Stimulated activated effector memory CD8-positive, alpha-beta T cell treated with anti-CD3 and anti-CD28 coated beads, Interleukin-12 subunit alpha, Interleukin-12 subunit beta, amount 100 ng/mL, for 72 hours (primary cell): ENCODE measurements around the gene WDR45B.

Experiments used
- ATAC-seq: fragments of 150-1000 bp; cut with Tn5 transposase; 2 replicates; pipeline ENCODE4 v1.10.0; 2021
- DNase-seq, 2 donors: peaks; one replicate each; pipeline ENCODE4 v3.0.0; 2021 to 2022; ENCODE audit warnings: low spot score in 2 of 2
- H3K27ac Mint-ChIP-seq: one replicate; pipeline ENCODE4 v1.8.0; 2022; ENCODE audit warnings: mild to moderate bottlenecking, mixed read lengths
- H3K36me3 Mint-ChIP-seq: one replicate; pipeline ENCODE4 v1.8.0; 2022; ENCODE audit warnings: mild to moderate bottlenecking, mixed read lengths
- H3K4me1 Mint-ChIP-seq: one replicate; pipeline ENCODE4 v1.8.0; 2022; ENCODE audit warnings: mixed read lengths
- H3K4me3 Mint-ChIP-seq: one replicate; pipeline ENCODE4 v1.8.0; 2022; ENCODE audit warnings: mild to moderate bottlenecking, mixed read lengths
- H3K9me3 Mint-ChIP-seq: one replicate; pipeline ENCODE4 v1.8.0; 2022; ENCODE audit warnings: mixed read lengths

The WDR45B gene

DNA sequence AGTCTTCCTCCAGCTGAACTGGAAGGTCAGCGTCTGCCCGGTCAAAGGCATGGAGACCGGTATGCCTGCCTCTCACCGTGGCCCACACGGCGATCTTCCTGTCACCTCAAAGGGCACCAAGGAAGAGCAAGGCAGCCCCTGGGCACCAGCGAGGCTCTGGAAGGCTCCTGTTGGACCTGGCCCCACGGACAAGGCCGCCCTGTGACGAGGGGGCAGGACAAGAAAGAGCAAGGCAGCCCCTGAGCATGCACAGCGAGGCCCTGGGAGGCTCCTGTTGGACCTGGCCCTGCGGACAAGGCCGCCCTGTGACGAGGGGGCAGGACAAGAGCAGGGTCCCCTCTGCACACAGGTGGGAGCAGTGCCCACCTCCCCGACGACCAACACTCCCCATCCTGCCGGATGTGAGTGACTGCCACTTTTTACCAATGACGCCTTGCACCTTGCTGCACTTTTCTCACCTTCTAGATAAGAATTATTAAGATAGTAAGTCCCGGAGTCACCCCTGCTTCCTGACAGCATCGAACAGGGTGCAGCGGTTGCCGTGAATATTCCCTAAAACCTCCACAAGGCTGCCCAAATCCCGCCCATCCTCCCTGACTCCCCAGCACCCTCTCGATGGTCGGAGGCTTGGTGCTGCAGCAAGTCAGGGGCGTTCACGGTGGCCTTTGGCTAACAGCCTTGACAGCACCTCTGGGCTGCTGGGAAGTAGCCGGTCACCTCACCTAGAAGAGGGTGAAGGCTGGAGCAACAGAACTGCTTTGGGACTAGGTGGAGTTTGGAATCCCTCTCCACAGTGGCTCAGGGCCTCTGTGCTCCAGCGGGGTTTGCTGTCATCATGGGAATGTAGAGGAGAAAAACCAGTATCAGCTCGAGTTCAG is 5.6 kb upstream of the WDR45B start:
- no peak overlapping the region for H3K27ac Mint-ChIP-seq
- ATAC-seq = no peak
- H3K4me1 Mint-ChIP-seq = peaks cover 15% of the 10 kb centered on the region
- H3K9me3 Mint-ChIP-seq = no peaks in the 10 kb centered on the region
- peaks cover 8% of the 10 kb centered on the region for H3K36me3 Mint-ChIP-seq
- no peak overlapping the region for H3K4me3 Mint-ChIP-seq
- no peak for DNase-seq

GRCh38 chr17:82650723-82651122 is 2.5 kb upstream of the WDR45B start:
- no peak overlapping the region for H3K4me3 Mint-ChIP-seq
- no peak for ATAC-seq
- H3K36me3 Mint-ChIP-seq = peaks cover 26% of the 10 kb centered on the region
- no peak for DNase-seq
- H3K27ac Mint-ChIP-seq = no peak overlapping the region
- no peaks in the 10 kb centered on the region for H3K9me3 Mint-ChIP-seq
- H3K4me1 Mint-ChIP-seq = peaks cover 20% of the 10 kb centered on the region

GRCh38 chr17:82649501-82650261 is 1.4 kb upstream of the WDR45B start:
- peaks cover 28% of the 10 kb centered on the region for H3K4me1 Mint-ChIP-seq
- H3K9me3 Mint-ChIP-seq = no peaks in the 10 kb centered on the region
- ATAC-seq (no peak), DNase-seq (no peak)
- H3K27ac Mint-ChIP-seq = peak overlapping the region; percentile 83
- H3K36me3 Mint-ChIP-seq = peaks cover 37% of the 10 kb centered on the region
- H3K4me3 Mint-ChIP-seq = peak overlapping the region; percentile 84

GRCh38 chr17:82648742-82649331 is 593 bp upstream of the WDR45B start:
- Mint-ChIP-seq H3K36me3 (peaks cover 45% of the 10 kb centered on the region), H3K4me3 (peak overlapping the region; percentile 84), H3K9me3 (no peaks in the 10 kb centered on the region), H3K27ac (no peak overlapping the region), H3K4me1 (peaks cover 36% of the 10 kb centered on the region)
- ATAC-seq (no peak), DNase-seq (peak; percentile 28 to 78)

DNA sequence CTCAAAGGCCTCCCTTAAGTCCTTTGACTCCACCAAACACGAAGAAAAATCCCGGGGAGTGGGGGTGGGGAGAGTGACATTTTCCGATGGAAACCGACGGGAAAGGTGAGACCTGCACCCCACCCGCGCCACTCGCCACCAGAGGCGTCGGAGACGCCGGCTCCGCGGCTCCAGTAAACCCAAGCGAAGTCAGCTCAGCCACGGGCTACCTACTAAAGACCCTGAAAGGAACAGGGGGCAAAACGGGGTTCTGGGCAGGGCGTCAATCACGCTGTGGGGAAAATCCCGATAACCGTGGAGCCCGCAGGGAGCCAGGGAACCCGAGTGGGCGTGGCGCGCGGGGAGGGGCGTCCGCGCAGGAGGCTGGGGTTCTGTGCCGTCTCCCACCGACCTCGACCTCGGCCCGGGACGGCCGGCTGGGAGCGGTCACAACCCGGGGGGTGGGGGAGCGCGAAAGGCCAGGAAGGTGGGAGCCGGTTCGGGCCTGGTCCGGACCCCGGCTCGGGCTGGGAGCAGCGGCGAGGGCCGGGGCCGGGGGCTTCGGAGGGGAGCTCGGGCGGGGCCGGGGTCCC is 565 bp downstream of the WDR45B start:
- DNase-seq (peak; percentile 44 to 75), ATAC-seq (peak; percentile 35)
- Mint-ChIP-seq H3K9me3 (no peaks in the 10 kb centered on the region), H3K4me1 (peaks cover 37% of the 10 kb centered on the region), H3K4me3 (peak overlapping the region; percentile 84), H3K27ac (peak overlapping the region; percentile 85), H3K36me3 (peaks cover 57% of the 10 kb centered on the region)

DNA sequence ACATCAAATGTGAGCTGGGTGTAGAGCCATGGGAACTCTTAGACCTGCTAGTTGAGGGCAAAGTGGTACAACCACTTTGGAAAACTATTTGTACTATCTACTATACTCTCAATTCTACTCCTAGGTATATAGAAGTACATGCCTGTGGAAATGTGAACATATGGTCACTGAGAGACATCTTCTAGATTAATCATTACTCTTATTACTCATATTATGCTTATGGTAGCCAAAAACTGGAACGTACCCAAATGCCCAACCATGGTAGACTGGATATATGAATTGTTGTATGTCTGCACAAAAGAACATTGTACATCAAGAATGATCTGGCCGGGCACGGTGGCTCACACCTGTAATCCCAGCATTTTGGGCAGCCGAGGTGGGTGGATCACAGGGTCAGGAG is 2.7 kb downstream of the WDR45B start:
- ATAC-seq = no peak
- peak overlapping the region; percentile 85 for H3K27ac Mint-ChIP-seq
- DNase-seq = no peak
- peaks cover 79% of the 10 kb centered on the region for H3K36me3 Mint-ChIP-seq
- no peaks in the 10 kb centered on the region for H3K9me3 Mint-ChIP-seq
- H3K4me1 Mint-ChIP-seq = peaks cover 41% of the 10 kb centered on the region
- H3K4me3 Mint-ChIP-seq = peak overlapping the region; percentile 84

GRCh38 chr17:82644148-82644547 is 4.1 kb downstream of the WDR45B start:
- H3K4me1 Mint-ChIP-seq = peaks cover 35% of the 10 kb centered on the region
- H3K9me3 Mint-ChIP-seq = no peaks in the 10 kb centered on the region
- DNase-seq = no peak
- H3K27ac Mint-ChIP-seq = no peak overlapping the region
- no peak overlapping the region for H3K4me3 Mint-ChIP-seq
- ATAC-seq = no peak
- H3K36me3 Mint-ChIP-seq = peaks cover 84% of the 10 kb centered on the region

DNA sequence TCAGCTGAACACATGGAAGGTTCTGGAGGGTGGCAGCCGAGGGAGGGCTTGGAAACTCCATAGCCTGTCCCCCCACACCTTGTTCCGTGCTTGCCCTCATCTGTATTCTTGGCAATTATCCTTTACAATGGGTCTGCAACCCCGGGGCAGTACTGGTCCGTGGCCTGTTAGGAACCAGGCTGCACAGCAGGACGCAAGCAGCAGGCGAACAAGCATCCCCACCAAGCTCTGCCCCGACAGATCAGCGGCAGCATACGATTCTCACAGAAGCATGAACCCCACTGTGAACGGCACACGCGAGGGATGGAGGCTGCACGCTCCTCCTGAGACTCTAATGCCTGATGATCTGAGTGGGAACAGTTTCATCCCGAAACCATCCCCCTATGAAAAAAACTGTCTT is 6.2 kb downstream of the WDR45B start:
- Mint-ChIP-seq H3K9me3 (no peaks in the 10 kb centered on the region), H3K27ac (no peak overlapping the region), H3K4me3 (no peak overlapping the region), H3K4me1 (peaks cover 52% of the 10 kb centered on the region), H3K36me3 (peaks cover 98% of the 10 kb centered on the region)
- no peak for ATAC-seq
- DNase-seq = no peak

- peaks cover 53% of the 10 kb centered on the region for H3K4me1 Mint-ChIP-seq
- no peak for DNase-seq
- H3K27ac Mint-ChIP-seq = peak overlapping the region; percentile 20
- no peak overlapping the region for H3K4me3 Mint-ChIP-seq
- no peak for ATAC-seq
- no peaks in the 10 kb centered on the region for H3K9me3 Mint-ChIP-seq
- H3K36me3 Mint-ChIP-seq = peaks cover 98% of the 10 kb centered on the region
Observed at GRCh38 chr17:82640036-82640435, 8.2 kb downstream of the WDR45B start.

DNA sequence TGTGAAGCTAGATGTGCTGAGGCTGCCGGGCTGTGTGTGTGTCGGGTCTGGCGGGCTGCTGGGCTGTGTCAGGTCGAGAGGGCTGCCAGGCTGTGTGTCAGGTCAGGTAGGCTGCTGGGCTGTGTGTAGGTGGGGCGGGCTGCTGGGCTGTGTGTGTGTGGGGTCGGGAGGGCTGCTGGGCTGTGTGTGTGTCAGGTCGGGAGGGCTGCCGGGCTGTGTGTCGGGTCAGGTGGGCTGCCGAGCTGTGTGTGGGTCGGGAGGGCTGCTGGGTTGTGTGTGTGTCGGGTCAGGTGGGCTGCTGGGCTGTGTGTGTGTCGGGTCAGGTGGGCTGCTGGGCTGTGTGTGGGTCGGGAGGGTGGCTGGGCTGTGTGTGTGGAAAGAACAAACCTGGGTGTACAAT is 8.6 kb downstream of the WDR45B start:
- DNase-seq (no peak), ATAC-seq (no peak)
- Mint-ChIP-seq H3K27ac (peak overlapping the region; percentile 20), H3K4me1 (peaks cover 56% of the 10 kb centered on the region), H3K4me3 (no peak overlapping the region), H3K9me3 (no peaks in the 10 kb centered on the region), H3K36me3 (peaks cover 98% of the 10 kb centered on the region)

DNA sequence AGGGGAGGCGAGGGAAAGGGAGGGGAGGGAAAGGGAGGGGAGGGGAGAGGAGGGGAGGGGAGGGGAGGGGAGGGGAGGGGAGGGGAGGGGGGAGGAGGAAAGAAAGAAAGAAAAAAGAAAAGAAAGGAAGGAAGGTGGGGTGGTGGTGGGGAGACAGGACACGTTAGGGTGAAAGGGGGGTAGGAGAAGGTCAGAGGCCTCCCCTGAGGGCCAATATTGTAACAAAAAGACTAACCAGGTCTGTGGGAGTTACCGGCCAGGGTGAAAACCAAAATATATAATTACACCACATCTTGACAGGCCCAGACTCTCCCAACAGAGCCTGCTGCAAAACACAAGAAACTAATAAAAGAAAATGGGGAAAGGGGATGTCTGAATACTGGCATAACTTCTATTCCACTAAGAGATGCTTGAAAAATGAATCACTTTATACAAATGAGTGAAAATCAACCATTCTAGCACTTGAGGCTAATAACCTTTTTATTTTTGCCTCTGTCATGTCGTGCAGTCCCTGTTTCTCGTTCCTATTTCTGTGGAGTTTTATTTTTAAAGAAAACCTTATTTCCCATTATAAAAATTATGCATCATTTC is 10.0 kb downstream of the WDR45B start:
- ATAC-seq (no peak), DNase-seq (no peak)
- H3K4me1 Mint-ChIP-seq = peaks cover 53% of the 10 kb centered on the region
- H3K4me3 Mint-ChIP-seq = no peak overlapping the region
- H3K36me3 Mint-ChIP-seq = peaks cover 98% of the 10 kb centered on the region
- H3K27ac Mint-ChIP-seq = no peak overlapping the region
- H3K9me3 Mint-ChIP-seq = no peaks in the 10 kb centered on the region

GRCh38 chr17:82636626-82637598 is 11.3 kb downstream of the WDR45B start:
- DNase-seq (no peak), ATAC-seq (no peak)
- H3K4me3 Mint-ChIP-seq = no peak overlapping the region
- H3K9me3 Mint-ChIP-seq = no peaks in the 10 kb centered on the region
- H3K27ac Mint-ChIP-seq = peak overlapping the region; percentile 4
- peaks cover 60% of the 10 kb centered on the region for H3K4me1 Mint-ChIP-seq
- peaks cover 98% of the 10 kb centered on the region for H3K36me3 Mint-ChIP-seq

DNA sequence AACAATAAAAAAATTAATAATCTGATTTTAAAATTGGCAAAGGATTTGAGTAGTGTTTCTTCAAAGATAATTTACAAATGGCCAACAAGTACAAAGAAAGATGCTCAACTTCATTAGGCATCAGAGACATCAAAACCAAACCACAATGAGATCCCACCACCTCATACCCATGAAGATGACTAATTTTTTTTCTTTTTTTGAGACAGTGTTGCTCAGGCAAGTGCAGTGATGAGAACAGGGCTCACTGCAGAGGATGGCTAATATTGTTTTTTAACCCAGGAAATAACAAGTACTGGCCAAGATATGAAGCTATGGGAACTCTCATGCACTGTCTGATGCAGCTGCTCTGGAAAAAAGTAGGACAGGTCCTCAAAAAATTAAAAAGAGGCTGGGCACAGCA is 14.9 kb downstream of the WDR45B start:
- ATAC-seq (peak; percentile 92), DNase-seq (no peak)
- Mint-ChIP-seq H3K4me3 (no peak overlapping the region), H3K9me3 (no peaks in the 10 kb centered on the region), H3K36me3 (peaks cover 100% of the 10 kb centered on the region), H3K27ac (peak overlapping the region; percentile 48), H3K4me1 (peaks cover 52% of the 10 kb centered on the region)

GRCh38 chr17:82632451-82632850 is 15.8 kb downstream of the WDR45B start:
- peaks cover 48% of the 10 kb centered on the region for H3K4me1 Mint-ChIP-seq
- no peak for ATAC-seq
- no peak overlapping the region for H3K27ac Mint-ChIP-seq
- H3K9me3 Mint-ChIP-seq = no peaks in the 10 kb centered on the region
- H3K4me3 Mint-ChIP-seq = no peak overlapping the region
- peaks cover 100% of the 10 kb centered on the region for H3K36me3 Mint-ChIP-seq
- no peak for DNase-seq
